Transverse colon (tissue), 4 donors: ENCODE results near the gene NRG2. TPM values are rescaled to one million over a fixed set of nuclear protein-coding genes. Genes with fewer than 3 reads are reported as not detected.

Experiments
- DNase-seq: peaks from one replicate; pipeline ENCODE4 v3.0.0-alpha.2; 2019
- H3K27ac ChIP-seq, 4 donors: fragments of 200-600 bp; sonication (generic); 2 replicates each; pipeline ENCODE4 v1.5.1; 2016 to 2018; ENCODE audit warnings: inconsistent platforms in 4 of 4
- H3K27me3 ChIP-seq: fragments of 200-600 bp; sonication (generic); 2 replicates; pipeline ENCODE4 v1.5.1; 2017; ENCODE audit warnings: inconsistent platforms
- H3K36me3 ChIP-seq, 4 donors: fragments of 200-600 bp; sonication (generic); 2 replicates each; pipeline ENCODE4 v1.5.1; 2017 to 2019; ENCODE audit warnings: inconsistent platforms in 4 of 4
- H3K4me1 ChIP-seq, 4 donors: fragments of 200-600 bp; sonication (generic); 2 replicates each; pipeline ENCODE4 v1.5.1; 2017 to 2020; ENCODE audit warnings: inconsistent platforms in 4 of 4
- H3K4me3 ChIP-seq, 4 donors: fragments of 200-600 bp; sonication (generic); 1 replicate in 1 of 4; 2 replicates in 3 of 4; pipeline versions ENCODE4 v1.5.1 to v1.6.1; 2017 to 2019; ENCODE audit warnings: inconsistent platforms in 4 of 4
- H3K9me3 ChIP-seq, 2 donors: fragments of 200-600 bp; sonication (generic); 2 replicates each; pipeline ENCODE4 v1.5.1; 2017 to 2019; ENCODE audit warnings: inconsistent platforms in 2 of 2
- EP300 ChIP-seq: sonication (generic); formaldehyde crosslinking; IDR thresholded peaks from one replicate; pipeline ENCODE4 v1.6.1; 2017; ENCODE audit warnings: antibody characterized with exemption, low read depth
- POLR2A ChIP-seq: fragments of 450-650 bp; IDR thresholded peaks from one replicate; pipeline ENCODE4 v1.6.1; 2016; ENCODE audit warnings: antibody characterized with exemption, mild to moderate bottlenecking, moderate library complexity
- POLR2AphosphoS5 ChIP-seq, 3 donors: sonication (generic); formaldehyde crosslinking; IDR thresholded peaks; one replicate each; pipeline ENCODE4 v1.6.1; 2016; ENCODE audit warnings: antibody characterized with exemption in 3 of 3
- whole genome bisulfite sequencing, 2 donors: methylation state at CpG; one replicate each; pipeline ENCODE4 v1.1.5; 2018; ENCODE audit warnings: low coverage in 1 of 2; 5-methylcytosine and 5-hydroxymethylcytosine counted together
- in situ Hi-C, 4 donors: fragments of 200-750 bp; cut with MboI; loops; one replicate each; pipeline versions ENCODE4 v1.15.0 to v1.15.1; 2017; ENCODE audit warnings: low sequenced_read_pairs in 3 of 4, low pct_ligation_motif_present in 1 of 4, low pct_unique_long_range_greater_than_20kb in 1 of 4
- intact Hi-C: fragments of 100-400 bp; cut with DNase I; formaldehyde crosslinking; loops from one replicate; pipeline ENCODE4 v1.15.1; 2023; ENCODE audit warnings: low total_unique reads
- total RNA-seq, 4 donors: library from RNA; depleted of rRNA; stranded (reverse); fragments of >200 nt; gene quantifications; one replicate each; pipeline ENCODE4 v1.1.0, GENCODE V29; 2016
- TF ChIP-seq, protein P1 (sequence below), 5 experiments: fragments of 200-600 bp in 3 of 5; fragments of 450-650 bp in 2 of 5; sonication (generic) in 3 of 5; IDR thresholded peaks; 1 replicate in 2 of 5; 2 replicates in 3 of 5; pipeline ENCODE4 v1.5.1; 2016 to 2017; ENCODE audit warnings: antibody characterized with exemption in 5 of 5, inconsistent platforms in 3 of 5, mild to moderate bottlenecking in 2 of 5, moderate library complexity in 1 of 5

NRG2 gene
- total RNA-seq, 4 donors from 2014 or later: 0.68 to 12.3 (median 0.95) TPM; not detected in 1

DNA sequence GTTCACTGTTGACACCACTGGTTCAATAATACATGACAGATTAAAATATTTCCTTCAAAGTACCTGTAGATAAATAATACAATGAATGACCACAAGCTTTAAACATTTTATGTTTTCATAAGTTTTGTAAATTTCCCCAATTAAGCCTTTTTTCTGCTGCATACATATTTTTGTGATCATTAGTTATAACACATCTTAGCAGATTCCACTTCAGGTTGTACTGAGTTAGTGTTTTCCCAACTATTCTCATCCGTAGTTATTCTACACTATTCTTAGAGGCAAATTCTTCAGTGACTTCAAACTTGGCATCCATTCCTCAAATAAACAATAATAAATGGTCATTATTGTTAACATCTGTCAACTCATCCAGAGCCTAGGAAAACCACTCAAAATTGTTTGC is 100.9 kb downstream of the NRG2 start:
- WGBS, 2 donors: 33 to 49% methylated on average over 1 of the region's 1 CpG
- Histone ChIP-seq H3K4me3 (no peak overlapping the region), H3K4me1 (no peaks in the 10 kb centered on the region), H3K9me3 (peaks cover 4 to 6% of the 10 kb centered on the region in 2 donors), H3K27me3 (peaks cover 3% of the 10 kb centered on the region), H3K27ac (no peak overlapping the region), H3K36me3 (no peaks in the 10 kb centered on the region)
- intact Hi-C loops: no loop called here
- in situ Hi-C loops: no loop called here
- no peak for DNase-seq
- TF ChIP-seq, protein P1, sequence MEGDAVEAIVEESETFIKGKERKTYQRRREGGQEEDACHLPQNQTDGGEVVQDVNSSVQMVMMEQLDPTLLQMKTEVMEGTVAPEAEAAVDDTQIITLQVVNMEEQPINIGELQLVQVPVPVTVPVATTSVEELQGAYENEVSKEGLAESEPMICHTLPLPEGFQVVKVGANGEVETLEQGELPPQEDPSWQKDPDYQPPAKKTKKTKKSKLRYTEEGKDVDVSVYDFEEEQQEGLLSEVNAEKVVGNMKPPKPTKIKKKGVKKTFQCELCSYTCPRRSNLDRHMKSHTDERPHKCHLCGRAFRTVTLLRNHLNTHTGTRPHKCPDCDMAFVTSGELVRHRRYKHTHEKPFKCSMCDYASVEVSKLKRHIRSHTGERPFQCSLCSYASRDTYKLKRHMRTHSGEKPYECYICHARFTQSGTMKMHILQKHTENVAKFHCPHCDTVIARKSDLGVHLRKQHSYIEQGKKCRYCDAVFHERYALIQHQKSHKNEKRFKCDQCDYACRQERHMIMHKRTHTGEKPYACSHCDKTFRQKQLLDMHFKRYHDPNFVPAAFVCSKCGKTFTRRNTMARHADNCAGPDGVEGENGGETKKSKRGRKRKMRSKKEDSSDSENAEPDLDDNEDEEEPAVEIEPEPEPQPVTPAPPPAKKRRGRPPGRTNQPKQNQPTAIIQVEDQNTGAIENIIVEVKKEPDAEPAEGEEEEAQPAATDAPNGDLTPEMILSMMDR (IDR thresholded peaks at IDR 0.05): no peak
- TF ChIP-seq POLR2A (no peak), EP300 (no peak), POLR2AphosphoS5 (IDR thresholded peaks at IDR 0.05) (no peak)

DNA sequence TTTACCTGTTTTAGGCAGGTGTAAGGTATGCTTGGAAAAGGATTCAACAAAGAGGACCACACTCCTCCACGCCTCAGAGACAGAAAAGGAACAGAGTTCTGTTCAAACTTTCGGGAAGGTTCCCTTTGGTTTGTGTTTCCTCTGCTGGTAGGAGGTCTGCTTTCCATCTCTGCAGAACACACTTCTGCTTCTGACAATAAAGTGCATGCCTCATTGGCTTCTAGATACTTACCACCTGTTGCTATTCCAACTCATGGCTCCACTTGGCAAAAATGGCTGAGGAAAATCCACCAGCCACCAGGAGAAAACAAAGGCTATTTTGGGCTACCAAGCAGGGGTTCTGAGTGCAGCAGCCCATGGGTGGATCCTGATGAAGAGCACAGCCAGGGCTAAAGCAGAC is 112.7 kb downstream of the NRG2 start:
- Histone ChIP-seq H3K27me3 (peaks cover 9% of the 10 kb centered on the region), H3K27ac (no peak overlapping the region), H3K9me3 (no peaks in the 10 kb centered on the region), H3K4me1 (no peaks in the 10 kb centered on the region), H3K4me3 (no peak overlapping the region), H3K36me3 (no peaks in the 10 kb centered on the region)
- intact Hi-C loops (no loop called here), in situ Hi-C loops (no loop called here)
- no peak for DNase-seq
- TF ChIP-seq POLR2A (no peak), EP300 (no peak), POLR2AphosphoS5 (IDR thresholded peaks at IDR 0.05) (no peak)
- TF ChIP-seq, protein P1 (IDR thresholded peaks at IDR 0.05): no peak
- 40 to 51% methylated on average over 2 of the region's 2 CpGs for WGBS, 2 donors

DNA sequence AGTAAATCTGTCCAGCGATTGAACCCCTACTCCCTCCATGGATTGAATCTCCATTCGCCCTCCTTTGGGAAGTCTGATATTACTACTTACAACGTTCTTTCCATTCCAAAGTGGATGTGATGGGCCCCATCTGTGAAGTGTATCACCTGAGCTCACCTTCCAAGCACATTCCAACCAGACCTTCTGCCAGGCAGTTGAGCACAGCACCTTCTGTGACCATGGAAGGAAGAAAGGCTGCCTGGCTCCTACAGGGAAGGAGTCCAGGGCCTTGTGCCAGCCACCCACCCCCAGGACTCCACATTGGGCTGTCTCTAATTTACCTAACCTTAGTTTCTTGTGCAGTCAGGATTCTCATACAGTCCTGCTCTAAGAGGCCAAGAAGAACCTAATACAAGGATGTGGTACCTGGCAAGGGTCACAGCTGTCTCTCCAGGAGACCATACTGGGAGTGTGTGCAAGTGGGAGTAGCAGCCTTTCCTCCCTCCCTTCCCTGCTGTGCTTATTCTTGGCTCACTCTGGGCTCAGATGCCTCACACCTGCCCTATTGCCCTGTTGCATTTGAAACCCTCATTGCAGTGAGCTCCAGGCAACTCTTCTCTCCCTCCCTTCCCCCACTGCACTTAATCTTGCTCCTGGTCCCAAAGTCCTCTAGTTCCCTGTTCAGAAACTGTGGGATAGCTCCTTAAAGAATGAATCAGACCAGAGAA is 116.1 kb downstream of the NRG2 start:
- Histone ChIP-seq H3K4me1 (no peaks in the 10 kb centered on the region), H3K27ac (no peak overlapping the region), H3K9me3 (no peaks in the 10 kb centered on the region), H3K27me3 (peaks cover 9% of the 10 kb centered on the region), H3K36me3 (no peaks in the 10 kb centered on the region), H3K4me3 (no peak overlapping the region)
- DNase-seq: no peak
- intact Hi-C loops (no loop called here), in situ Hi-C loops (no loop called here)
- TF ChIP-seq, protein P1 (IDR thresholded peaks at IDR 0.05): no peak
- TF ChIP-seq POLR2AphosphoS5 (IDR thresholded peaks at IDR 0.05) (no peak), EP300 (no peak), POLR2A (no peak)
- 75 to 81% methylated on average over 3 of the region's 3 CpGs for WGBS, 2 donors

DNA sequence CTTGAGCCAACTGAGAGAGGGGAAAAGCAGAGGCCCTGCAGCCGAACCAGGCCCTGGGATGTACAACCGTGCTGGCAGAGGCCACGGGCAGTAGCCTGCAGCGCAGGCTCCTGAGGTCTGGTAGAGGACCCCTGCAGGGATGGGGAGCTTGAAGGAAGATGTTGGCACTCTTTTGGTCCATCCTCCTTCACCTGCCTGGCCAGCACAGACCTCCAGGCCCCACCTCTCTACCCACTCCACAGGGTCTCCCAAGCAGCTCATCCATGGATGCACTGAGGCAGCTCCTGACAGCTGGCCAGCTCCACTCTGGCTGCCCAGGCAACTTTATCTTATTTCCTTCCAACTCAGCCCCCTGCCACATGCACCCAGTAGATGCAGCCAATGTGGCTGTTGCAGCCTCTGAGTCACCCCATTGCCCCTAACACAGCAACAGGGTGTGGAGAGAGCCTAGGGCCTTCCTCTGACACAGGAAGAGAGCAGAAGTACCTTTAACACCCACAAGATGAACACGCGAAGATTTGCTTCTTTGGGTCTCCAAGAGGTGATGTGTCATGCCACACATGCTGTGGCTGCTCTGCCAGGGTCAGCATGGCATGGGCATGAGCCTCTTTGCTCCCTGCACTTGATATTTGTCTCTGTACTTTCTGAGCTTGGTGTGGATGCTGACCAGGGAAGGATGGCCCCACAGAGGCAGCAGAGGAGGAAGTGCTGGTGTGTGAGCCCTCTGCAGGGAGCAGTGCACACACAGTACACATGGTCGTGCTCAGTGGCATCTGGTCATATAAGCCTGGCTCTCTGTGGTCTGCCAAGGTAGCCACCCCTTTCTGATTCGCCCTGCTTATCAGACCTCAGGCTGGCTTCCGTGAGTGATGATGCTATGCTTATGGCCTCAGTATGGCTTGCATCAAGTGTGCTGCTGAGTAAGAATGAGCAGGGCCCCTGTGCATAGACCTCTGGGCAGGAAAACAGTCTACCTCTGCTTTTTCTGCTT is 117.2 kb downstream of the NRG2 start:
- TF ChIP-seq, protein P1 (IDR thresholded peaks at IDR 0.05): no peak
- no peak for TF ChIP-seq POLR2AphosphoS5 (IDR thresholded peaks at IDR 0.05)
- TF ChIP-seq EP300: no peak
- TF ChIP-seq POLR2A: no peak
- H3K27ac ChIP-seq: no peak overlapping the region
- H3K4me3 ChIP-seq: no peak overlapping the region
- DNase-seq: no peak
- WGBS, 2 donors: 82% methylated on average over 9 of the region's 9 CpGs; no CpG with 5 or more reads in 1 of the 2 donors
- H3K4me1 ChIP-seq: no peaks in the 10 kb centered on the region
- in situ Hi-C loops (no loop called here), intact Hi-C loops (no loop called here)
- H3K36me3 ChIP-seq: no peaks in the 10 kb centered on the region
- H3K27me3 ChIP-seq: peaks cover 9% of the 10 kb centered on the region
- no peaks in the 10 kb centered on the region for H3K9me3 ChIP-seq
